ENCODE results near the gene HNRNPH3.
"Not testable (repeated sequence)": the region's sequence is repeated elsewhere in the genome, so short reads cannot be mapped to it uniquely, and the experiment has no call there.

The HNRNPH3 gene

GRCh38 chr10:68331455-68332258, at the start of gene HNRNPH3:
Gene HNRNPH3 (plus strand): TSS chr10:68332064. CDS start chr10:68337222, 5,158 bp downstream.
- peak; percentile 93 for DNase-seq (ENCODE audit: low read depth)

- DNase-seq (ENCODE audit: low read depth), result no peak
Observed at GRCh38 chr10:68284062-68285001, 47.5 kb upstream of the HNRNPH3 start.

GRCh38 chr10:68288717-68289116, 43.1 kb upstream of the HNRNPH3 start:
- DNase-seq (ENCODE audit: low read depth), result no peak

GRCh38 chr10:68290736-68291135, 41.1 kb upstream of the HNRNPH3 start:
- DNase-seq (ENCODE audit: low read depth), result no peak

- peak; percentile 38 for DNase-seq (ENCODE audit: low read depth)
Observed at GRCh38 chr10:68296843-68297663, 34.8 kb upstream of the HNRNPH3 start.

- no peak for DNase-seq (ENCODE audit: low read depth)
Observed at GRCh38 chr10:68301301-68301700, 30.6 kb upstream of the HNRNPH3 start.

GRCh38 chr10:68301790-68302502, 29.9 kb upstream of the HNRNPH3 start:
- peak; percentile 33 for DNase-seq (ENCODE audit: low read depth)

GRCh38 chr10:68302503-68302823, 29.4 kb upstream of the HNRNPH3 start:
- DNase-seq (ENCODE audit: low read depth), result no peak

GRCh38 chr10:68302871-68303270, 29.0 kb upstream of the HNRNPH3 start:
- no peak for DNase-seq (ENCODE audit: low read depth)

GRCh38 chr10:68303849-68304412, 27.9 kb upstream of the HNRNPH3 start:
- DNase-seq (ENCODE audit: low read depth), result no peak

- DNase-seq (ENCODE audit: low read depth), result no peak
Observed at GRCh38 chr10:68305854-68306253, 26.0 kb upstream of the HNRNPH3 start.

- no peak for DNase-seq (ENCODE audit: low read depth)
Observed at GRCh38 chr10:68310531-68310930, 21.3 kb upstream of the HNRNPH3 start.

- not testable (repeated sequence) for DNase-seq (ENCODE audit: low read depth)
Observed at GRCh38 chr10:68314930-68315329, 16.9 kb upstream of the HNRNPH3 start.

GRCh38 chr10:68315582-68315981, 16.3 kb upstream of the HNRNPH3 start:
- DNase-seq (ENCODE audit: low read depth), result no peak

- no peak for DNase-seq (ENCODE audit: low read depth)
Observed at GRCh38 chr10:68318331-68319059, 13.4 kb upstream of the HNRNPH3 start.

GRCh38 chr10:68324396-68324795, 7.5 kb upstream of the HNRNPH3 start:
- DNase-seq (ENCODE audit: low read depth), result not testable (repeated sequence)

GRCh38 chr10:68327889-68328786, 3.7 kb upstream of the HNRNPH3 start:
- peak; percentile 69 for DNase-seq (ENCODE audit: low read depth)

- DNase-seq (ENCODE audit: low read depth), result no peak
Observed at GRCh38 chr10:68329506-68329861, 2.4 kb upstream of the HNRNPH3 start.

- DNase-seq (ENCODE audit: low read depth), result no peak
Observed at GRCh38 chr10:68330852-68331454, 911 bp upstream of the HNRNPH3 start.
